ENCODE data around the gene RMRP. TPM values are rescaled to one million over a fixed set of nuclear protein-coding genes. Genes with fewer than 3 reads are reported as not detected.
"Not testable (repeated sequence)": the region's sequence is repeated elsewhere in the genome, so short reads cannot be mapped to it uniquely, and the experiment has no call there.

RMRP gene
- total RNA-seq, 1 donor from 2014 or later = 118,473 TPM

DNA sequence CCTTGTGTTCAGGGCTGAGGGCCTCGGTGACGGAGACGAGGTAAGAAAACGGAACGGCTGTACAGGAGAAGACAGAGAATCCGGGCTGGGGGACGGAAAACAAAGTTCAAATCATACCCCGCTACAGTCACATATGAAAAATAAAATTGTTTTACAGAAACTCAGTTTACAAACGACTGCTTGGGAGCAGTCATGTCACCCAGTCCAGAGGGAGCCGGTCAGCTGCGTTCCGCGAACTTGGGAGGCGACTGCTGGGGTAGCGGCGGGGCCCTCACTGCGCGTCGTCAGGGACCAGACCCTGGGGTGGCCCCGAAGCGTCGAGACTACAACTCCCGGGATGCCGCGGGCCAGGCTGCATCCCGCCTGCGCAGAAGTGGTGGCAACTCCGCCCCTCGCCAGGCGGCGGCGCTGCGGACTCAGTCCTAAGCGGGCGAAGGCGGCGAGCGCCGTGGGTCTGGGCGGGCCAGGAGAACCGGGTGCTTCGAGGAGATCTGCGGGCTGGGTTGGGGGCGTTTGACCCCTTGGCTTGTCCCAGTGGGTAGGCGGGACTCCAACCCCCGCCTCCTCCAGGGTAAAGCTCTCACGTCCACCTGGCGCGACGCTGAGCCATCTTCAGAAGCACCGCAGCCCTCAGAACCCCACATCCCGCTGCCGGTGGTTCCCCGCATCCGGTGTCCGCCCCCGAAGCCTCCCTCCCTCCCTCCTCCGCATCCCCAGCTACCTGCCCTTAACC is 11.1 kb downstream of the RMRP start:
- peak overlapping the region; percentile 93 for H3K27ac ChIP-seq (ENCODE audit: low read depth, low read length)
- peak overlapping the region; percentile 82 to 85 (median 84) for H3K4me3 ChIP-seq (ENCODE audit: low read length in 3 of 3)
- no peaks in the 10 kb centered on the region for H3K27me3 ChIP-seq (ENCODE audit: control insufficient read depth in 3 of 3, insufficient read depth in 3 of 3, low read length in 3 of 3)
- no peaks in the 10 kb centered on the region for H3K36me3 ChIP-seq (ENCODE audit: control insufficient read depth in 3 of 3, insufficient read depth in 3 of 3, low read length in 3 of 3)
- peak overlapping the region; percentile 90 to 95 (median 94) for H3K9ac ChIP-seq (ENCODE audit: low read depth in 1 of 3, low read length in 3 of 3)
- no peaks in the 10 kb centered on the region for H3K9me3 ChIP-seq (ENCODE audit: control insufficient read depth in 3 of 3, low read length in 3 of 3)
- H3K4me1 ChIP-seq (ENCODE audit: control insufficient read depth in 3 of 3, insufficient read depth in 3 of 3, low read length in 3 of 3) = peaks cover 6 to 21% (median 15%) of the 10 kb centered on the region in 3 donors

GRCh38 chr9:35646153-35646532 is 11.7 kb downstream of the RMRP start:
- Histone ChIP-seq H3K4me3 (ENCODE audit: low read length in 3 of 3) (peak overlapping the region; percentile 82 to 85 (median 84)), H3K27me3 (ENCODE audit: control insufficient read depth in 3 of 3, insufficient read depth in 3 of 3, low read length in 3 of 3) (no peaks in the 10 kb centered on the region), H3K9me3 (ENCODE audit: control insufficient read depth in 3 of 3, low read length in 3 of 3) (no peaks in the 10 kb centered on the region), H3K9ac (ENCODE audit: low read depth in 1 of 3, low read length in 3 of 3) (peak overlapping the region; percentile 90 to 95 (median 94)), H3K36me3 (ENCODE audit: control insufficient read depth in 3 of 3, insufficient read depth in 3 of 3, low read length in 3 of 3) (no peaks in the 10 kb centered on the region), H3K27ac (ENCODE audit: low read depth, low read length) (peak overlapping the region; percentile 93), H3K4me1 (ENCODE audit: control insufficient read depth in 3 of 3, insufficient read depth in 3 of 3, low read length in 3 of 3) (peaks cover 6 to 21% (median 15%) of the 10 kb centered on the region in 3 donors)

DNA sequence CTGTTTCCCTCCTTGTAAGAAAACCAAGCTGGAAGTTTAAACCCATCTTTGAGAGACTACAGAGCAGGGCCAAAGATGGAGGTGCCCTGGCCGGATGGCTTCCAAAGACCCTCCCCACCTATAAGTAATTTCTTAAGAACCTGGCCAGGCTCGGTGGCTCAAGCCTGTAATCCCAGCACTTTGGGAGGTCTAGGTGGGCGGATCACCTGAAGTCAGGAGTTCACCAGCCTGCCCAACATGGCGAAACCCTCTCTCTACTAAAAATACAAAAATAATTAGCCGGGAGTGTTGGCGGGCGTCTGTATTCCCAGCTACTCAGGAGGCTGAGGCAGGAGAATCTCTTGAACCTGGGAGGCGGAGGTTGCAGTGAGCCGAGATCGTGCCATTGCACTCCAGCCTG is 12.1 kb downstream of the RMRP start:
- H3K27me3 ChIP-seq (ENCODE audit: control insufficient read depth in 3 of 3, insufficient read depth in 3 of 3, low read length in 3 of 3); H3K9me3 ChIP-seq (ENCODE audit: control insufficient read depth in 3 of 3, low read length in 3 of 3); H3K36me3 ChIP-seq (ENCODE audit: control insufficient read depth in 3 of 3, insufficient read depth in 3 of 3, low read length in 3 of 3): not testable (repeated sequence)
- H3K9ac ChIP-seq (ENCODE audit: low read depth in 1 of 3, low read length in 3 of 3) = peak overlapping the region; percentile 27 to 94 (median 90)
- peak overlapping the region; percentile 93 for H3K27ac ChIP-seq (ENCODE audit: low read depth, low read length)
- peak overlapping the region; percentile 82 to 85 (median 84) for H3K4me3 ChIP-seq (ENCODE audit: low read length in 3 of 3)
- H3K4me1 ChIP-seq (ENCODE audit: control insufficient read depth in 3 of 3, insufficient read depth in 3 of 3, low read length in 3 of 3) = peaks cover 6 to 21% (median 15%) of the 10 kb centered on the region in 3 donors

- Histone ChIP-seq H3K4me1 (ENCODE audit: control insufficient read depth in 3 of 3, insufficient read depth in 3 of 3, low read length in 3 of 3) (peaks cover 4 to 15% (median 13%) of the 10 kb centered on the region in 3 donors), H3K9me3 (ENCODE audit: control insufficient read depth in 3 of 3, low read length in 3 of 3) (no peaks in the 10 kb centered on the region), H3K4me3 (ENCODE audit: low read length in 3 of 3) (no peak overlapping the region), H3K27ac (ENCODE audit: low read depth, low read length) (no peak overlapping the region), H3K36me3 (ENCODE audit: control insufficient read depth in 3 of 3, insufficient read depth in 3 of 3, low read length in 3 of 3) (no peaks in the 10 kb centered on the region), H3K9ac (ENCODE audit: low read depth in 1 of 3, low read length in 3 of 3) (no peak overlapping the region), H3K27me3 (ENCODE audit: control insufficient read depth in 3 of 3, insufficient read depth in 3 of 3, low read length in 3 of 3) (no peaks in the 10 kb centered on the region)
These were observed 14.8 kb downstream of the RMRP start for GRCh38 chr9:35643046-35643445.

DNA sequence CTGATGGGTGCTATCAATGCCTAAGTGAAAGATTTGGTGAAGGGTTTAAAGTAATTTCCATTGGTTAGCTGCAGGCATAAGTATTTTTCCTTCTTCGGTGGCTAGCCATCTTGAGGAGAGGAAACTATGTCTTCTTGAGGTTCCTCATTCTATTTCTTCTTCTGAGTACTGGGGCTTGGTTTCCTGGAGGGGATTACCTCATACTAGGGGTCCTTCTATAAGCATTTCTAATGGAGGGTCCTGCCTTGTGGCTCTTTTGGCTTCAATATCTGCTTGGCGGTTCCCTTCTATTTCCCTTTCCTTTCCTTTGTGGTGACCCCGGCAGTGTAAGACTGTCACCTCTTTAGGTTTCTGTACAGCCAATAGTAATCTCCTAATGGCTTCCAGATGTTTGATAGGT is 16.3 kb downstream of the RMRP start:
- H3K27ac ChIP-seq (ENCODE audit: low read depth, low read length); H3K4me1 ChIP-seq (ENCODE audit: control insufficient read depth in 3 of 3, insufficient read depth in 3 of 3, low read length in 3 of 3); H3K9me3 ChIP-seq (ENCODE audit: control insufficient read depth in 3 of 3, low read length in 3 of 3); H3K27me3 ChIP-seq (ENCODE audit: control insufficient read depth in 3 of 3, insufficient read depth in 3 of 3, low read length in 3 of 3); H3K36me3 ChIP-seq (ENCODE audit: control insufficient read depth in 3 of 3, insufficient read depth in 3 of 3, low read length in 3 of 3); H3K4me3 ChIP-seq (ENCODE audit: low read length in 3 of 3); H3K9ac ChIP-seq (ENCODE audit: low read depth in 1 of 3, low read length in 3 of 3): not testable (repeated sequence)

DNA sequence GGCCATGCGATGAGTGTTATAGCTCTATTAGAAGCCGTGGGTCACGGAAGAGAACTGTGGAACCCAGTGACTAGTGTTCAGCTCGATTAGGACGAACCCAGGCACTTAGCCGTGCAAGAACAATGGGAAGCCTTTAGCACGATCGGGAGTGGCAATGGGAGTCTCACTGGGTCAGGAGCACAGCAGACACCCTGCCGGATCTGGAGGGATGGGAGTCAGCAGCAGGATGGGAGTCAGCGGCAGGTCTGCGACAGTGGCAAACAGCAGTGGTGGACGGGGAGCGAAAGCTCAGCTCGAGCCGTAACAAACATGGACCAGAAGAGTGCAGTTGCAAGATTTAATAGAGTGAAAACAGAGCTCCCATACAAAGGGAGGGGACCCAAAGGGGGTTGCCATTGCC is 17.4 kb downstream of the RMRP start:
- not testable (repeated sequence) for H3K27me3 ChIP-seq (ENCODE audit: control insufficient read depth in 3 of 3, insufficient read depth in 3 of 3, low read length in 3 of 3); H3K9ac ChIP-seq (ENCODE audit: low read depth in 1 of 3, low read length in 3 of 3); H3K27ac ChIP-seq (ENCODE audit: low read depth, low read length); H3K9me3 ChIP-seq (ENCODE audit: control insufficient read depth in 3 of 3, low read length in 3 of 3); H3K36me3 ChIP-seq (ENCODE audit: control insufficient read depth in 3 of 3, insufficient read depth in 3 of 3, low read length in 3 of 3); H3K4me1 ChIP-seq (ENCODE audit: control insufficient read depth in 3 of 3, insufficient read depth in 3 of 3, low read length in 3 of 3); H3K4me3 ChIP-seq (ENCODE audit: low read length in 3 of 3)

- no peak overlapping the region for H3K9ac ChIP-seq (ENCODE audit: low read depth in 1 of 3, low read length in 3 of 3)
- no peak overlapping the region for H3K27ac ChIP-seq (ENCODE audit: low read depth, low read length)
- H3K36me3 ChIP-seq (ENCODE audit: control insufficient read depth in 3 of 3, insufficient read depth in 3 of 3, low read length in 3 of 3) = no peaks in the 10 kb centered on the region
- no peaks in the 10 kb centered on the region for H3K4me1 ChIP-seq (ENCODE audit: control insufficient read depth in 3 of 3, insufficient read depth in 3 of 3, low read length in 3 of 3)
- H3K4me3 ChIP-seq (ENCODE audit: low read length in 3 of 3) = no peak overlapping the region
- H3K9me3 ChIP-seq (ENCODE audit: control insufficient read depth in 3 of 3, low read length in 3 of 3) = no peaks in the 10 kb centered on the region
- H3K27me3 ChIP-seq (ENCODE audit: control insufficient read depth in 3 of 3, insufficient read depth in 3 of 3, low read length in 3 of 3) = no peaks in the 10 kb centered on the region
These were observed 18.2 kb downstream of the RMRP start for GRCh38 chr9:35639631-35640030.

GRCh38 chr9:35639225-35639624 is 18.6 kb downstream of the RMRP start:
- H3K36me3 ChIP-seq (ENCODE audit: control insufficient read depth in 3 of 3, insufficient read depth in 3 of 3, low read length in 3 of 3); H3K27me3 ChIP-seq (ENCODE audit: control insufficient read depth in 3 of 3, insufficient read depth in 3 of 3, low read length in 3 of 3); H3K9ac ChIP-seq (ENCODE audit: low read depth in 1 of 3, low read length in 3 of 3); H3K4me1 ChIP-seq (ENCODE audit: control insufficient read depth in 3 of 3, insufficient read depth in 3 of 3, low read length in 3 of 3); H3K27ac ChIP-seq (ENCODE audit: low read depth, low read length); H3K4me3 ChIP-seq (ENCODE audit: low read length in 3 of 3); H3K9me3 ChIP-seq (ENCODE audit: control insufficient read depth in 3 of 3, low read length in 3 of 3): not testable (repeated sequence)

- H3K9me3 ChIP-seq (ENCODE audit: control insufficient read depth in 3 of 3, low read length in 3 of 3); H3K4me3 ChIP-seq (ENCODE audit: low read length in 3 of 3); H3K27ac ChIP-seq (ENCODE audit: low read depth, low read length); H3K36me3 ChIP-seq (ENCODE audit: control insufficient read depth in 3 of 3, insufficient read depth in 3 of 3, low read length in 3 of 3); H3K27me3 ChIP-seq (ENCODE audit: control insufficient read depth in 3 of 3, insufficient read depth in 3 of 3, low read length in 3 of 3); H3K4me1 ChIP-seq (ENCODE audit: control insufficient read depth in 3 of 3, insufficient read depth in 3 of 3, low read length in 3 of 3); H3K9ac ChIP-seq (ENCODE audit: low read depth in 1 of 3, low read length in 3 of 3): not testable (repeated sequence)
These were observed 19.1 kb downstream of the RMRP start for GRCh38 chr9:35638751-35639150.

GRCh38 chr9:35637427-35637955 is 20.3 kb downstream of the RMRP start:
- not testable (repeated sequence) for H3K9me3 ChIP-seq (ENCODE audit: control insufficient read depth in 3 of 3, low read length in 3 of 3); H3K36me3 ChIP-seq (ENCODE audit: control insufficient read depth in 3 of 3, insufficient read depth in 3 of 3, low read length in 3 of 3); H3K4me1 ChIP-seq (ENCODE audit: control insufficient read depth in 3 of 3, insufficient read depth in 3 of 3, low read length in 3 of 3); H3K27ac ChIP-seq (ENCODE audit: low read depth, low read length); H3K27me3 ChIP-seq (ENCODE audit: control insufficient read depth in 3 of 3, insufficient read depth in 3 of 3, low read length in 3 of 3); H3K4me3 ChIP-seq (ENCODE audit: low read length in 3 of 3); H3K9ac ChIP-seq (ENCODE audit: low read depth in 1 of 3, low read length in 3 of 3)
